ENCODE measurements around the gene PXDN.
"Not testable (repeated sequence)": the region's sequence is repeated elsewhere in the genome, so short reads cannot be mapped to it uniquely, and the experiment has no call there.

The PXDN gene

GRCh38 chr2:1744446-1745170 lies at the start of gene PXDN:
PXDN (minus strand) TSS chr2:1744515; CDS start chr2:1744455, 60 bp downstream.
- no peak for DNase-seq (ENCODE audit: low spot score)

- DNase-seq (ENCODE audit: low spot score): no peak
These were observed 49.6 kb upstream of the PXDN start for GRCh38 chr2:1793868-1794445.

GRCh38 chr2:1793001-1793867 lies 48.9 kb upstream of the PXDN start:
- no peak for DNase-seq (ENCODE audit: low spot score)

GRCh38 chr2:1791685-1792435 lies 47.5 kb upstream of the PXDN start:
- no peak for DNase-seq (ENCODE audit: low spot score)

GRCh38 chr2:1791006-1791605 lies 46.8 kb upstream of the PXDN start:
- DNase-seq (ENCODE audit: low spot score): no peak

- no peak for DNase-seq (ENCODE audit: low spot score)
These were observed 46.2 kb upstream of the PXDN start for GRCh38 chr2:1790473-1790872.

GRCh38 chr2:1789610-1790009 lies 45.3 kb upstream of the PXDN start:
- DNase-seq (ENCODE audit: low spot score): no peak

GRCh38 chr2:1788478-1788959 lies 44.2 kb upstream of the PXDN start:
- DNase-seq (ENCODE audit: low spot score): no peak

- DNase-seq (ENCODE audit: low spot score): no peak
These were observed 43.6 kb upstream of the PXDN start for GRCh38 chr2:1787755-1788477.

GRCh38 chr2:1784986-1785617 lies 40.8 kb upstream of the PXDN start:
- DNase-seq (ENCODE audit: low spot score): no peak

- DNase-seq (ENCODE audit: low spot score): no peak
These were observed 39.8 kb upstream of the PXDN start for GRCh38 chr2:1784087-1784486.

- no peak for DNase-seq (ENCODE audit: low spot score)
These were observed 38.2 kb upstream of the PXDN start for GRCh38 chr2:1782514-1782913.

GRCh38 chr2:1781291-1782080 lies 37.2 kb upstream of the PXDN start:
- DNase-seq (ENCODE audit: low spot score): no peak

GRCh38 chr2:1780693-1781092 lies 36.4 kb upstream of the PXDN start:
- no peak for DNase-seq (ENCODE audit: low spot score)

- not testable (repeated sequence) for DNase-seq (ENCODE audit: low spot score)
These were observed 35.7 kb upstream of the PXDN start for GRCh38 chr2:1780054-1780453.

- no peak for DNase-seq (ENCODE audit: low spot score)
These were observed 34.3 kb upstream of the PXDN start for GRCh38 chr2:1778566-1778965.

- DNase-seq (ENCODE audit: low spot score): no peak
These were observed 33.5 kb upstream of the PXDN start for GRCh38 chr2:1777781-1778180.

GRCh38 chr2:1777156-1777555 lies 32.8 kb upstream of the PXDN start:
- no peak for DNase-seq (ENCODE audit: low spot score)

- no peak for DNase-seq (ENCODE audit: low spot score)
These were observed 31.3 kb upstream of the PXDN start for GRCh38 chr2:1775511-1776035.

All from activated CD4-positive, alpha-beta T cell treated with anti-CD3 and anti-CD28 coated beads, Interleukin-2, Interleukin-4, amounts not matched to agents 100 ng/mL and 50 ng/mL, durations not matched to agents 16 hours and 8 hours (primary cell).